ENCODE data around the gene KCNN1. TPM values are rescaled to one million over a fixed set of nuclear protein-coding genes. Genes with fewer than 3 reads are reported as not detected.
"Not testable (repeated sequence)": the region's sequence is repeated elsewhere in the genome, so short reads cannot be mapped to it uniquely, and the experiment has no call there.

The KCNN1 gene
- total and polyA plus RNA-seq, 3 experiments from 2014 or later: 0.13 to 0.15 TPM; not detected in 1

GRCh38 chr19:18001777-18002345 is 35.0 kb downstream of the KCNN1 start:
- H3K4me1 Mint-ChIP-seq: peaks cover 18 to 44% (median 23%) of the 10 kb centered on the region in 3 donors
- Histone ChIP-seq H3K4me1 (ENCODE audit: insufficient read depth, low read length) (peaks cover 25% of the 10 kb centered on the region), H3K36me3 (ENCODE audit: insufficient read depth, low read length) (no peaks in the 10 kb centered on the region), H3K27ac (ENCODE audit: low read depth, low read length) (peak overlapping the region; percentile 88), H3K4me3 (ENCODE audit: low read length) (peak overlapping the region; percentile 90), H3K9me3 (ENCODE audit: low read length) (no peaks in the 10 kb centered on the region), H3K27me3 (ENCODE audit: insufficient read depth, low read length, poor library complexity, severe bottlenecking) (no peaks in the 10 kb centered on the region)
- POLR2A ChIA-PET: interaction anchor here (0.6 to 2.1 kb wide), 9 partner anchors 9 to 303 kb away, joined by 3 to 13 read pairs (median 5); partner anchors contain the start of genes CCDC124 and RPL18A
- H3K4me3 Mint-ChIP-seq: peak overlapping the region; percentile 81 to 95 (median 90)
- CTCF ChIA-PET: interaction anchor here (1.3 to 8.7 kb wide), 7 partner anchors 17 to 150 kb away, joined by 4 to 201 read pairs (median 5); partner anchors contain the start of gene CCDC124
- no peaks in the 10 kb centered on the region for H3K27me3 Mint-ChIP-seq
- peak overlapping the region; percentile 86 to 97 (median 96) for H3K27ac Mint-ChIP-seq
- DNase-seq: no peak
- peaks cover 2 to 23% (median 2%) of the 10 kb centered on the region in 3 donors for H3K36me3 Mint-ChIP-seq
- H3K9me3 Mint-ChIP-seq: no peaks in the 10 kb centered on the region

- H3K9me3 Mint-ChIP-seq: no peaks in the 10 kb centered on the region
- H3K27ac Mint-ChIP-seq: peak overlapping the region; percentile 59 to 97 (median 96)
- peak overlapping the region; percentile 88 for H3K27ac ChIP-seq (ENCODE audit: low read depth, low read length)
- no peaks in the 10 kb centered on the region for H3K36me3 ChIP-seq (ENCODE audit: insufficient read depth, low read length)
- no peaks in the 10 kb centered on the region for H3K27me3 ChIP-seq (ENCODE audit: insufficient read depth, low read length, poor library complexity, severe bottlenecking)
- peak overlapping the region; percentile 90 for H3K4me3 ChIP-seq (ENCODE audit: low read length)
- peaks cover 30% of the 10 kb centered on the region for H3K4me1 ChIP-seq (ENCODE audit: insufficient read depth, low read length)
- ChIA-PET CTCF (interaction anchor here (1.3 to 3.2 kb wide), 7 partner anchors 43 to 250 kb away, joined by 4 to 19 read pairs (median 6); no protein-coding TSS in a partner anchor), POLR2A (interaction anchor here (0.8 to 0.9 kb wide), 2 partner anchors 56 to 302 kb away, joined by 3 read pairs; no protein-coding TSS in a partner anchor)
- H3K9me3 ChIP-seq (ENCODE audit: low read length): no peaks in the 10 kb centered on the region
- peak in 1 of 5 donors; percentile 52 for DNase-seq
- H3K4me1 Mint-ChIP-seq: peaks cover 23 to 46% (median 26%) of the 10 kb centered on the region in 3 donors
- peak overlapping the region; percentile 81 to 95 (median 90) for H3K4me3 Mint-ChIP-seq
- H3K36me3 Mint-ChIP-seq: peaks cover 2 to 28% (median 4%) of the 10 kb centered on the region in 3 donors
- H3K27me3 Mint-ChIP-seq: peaks cover 0 to 2% of the 10 kb centered on the region in 2 donors
These were observed 35.5 kb downstream of the KCNN1 start for GRCh38 chr19:18002347-18002850.

GRCh38 chr19:18005750-18006149 is 38.8 kb downstream of the KCNN1 start:
- peaks cover 21% of the 10 kb centered on the region for H3K36me3 ChIP-seq (ENCODE audit: insufficient read depth, low read length)
- DNase-seq; H3K9me3 ChIP-seq (ENCODE audit: low read length); H3K27ac ChIP-seq (ENCODE audit: low read depth, low read length); H3K27me3 ChIP-seq (ENCODE audit: insufficient read depth, low read length, poor library complexity, severe bottlenecking); H3K27me3 Mint-ChIP-seq; H3K9me3 Mint-ChIP-seq; POLR2A ChIA-PET; H3K4me3 ChIP-seq (ENCODE audit: low read length); H3K27ac Mint-ChIP-seq; H3K4me3 Mint-ChIP-seq: not testable (repeated sequence)
- Mint-ChIP-seq H3K4me1 (peaks cover 20 to 42% (median 32%) of the 10 kb centered on the region in 3 donors), H3K36me3 (peaks cover 4 to 51% (median 7%) of the 10 kb centered on the region in 3 donors)
- peaks cover 48% of the 10 kb centered on the region for H3K4me1 ChIP-seq (ENCODE audit: insufficient read depth, low read length)
- CTCF ChIA-PET: interaction anchor here (2.7 kb wide), 1 partner anchor 39 kb away, joined by 17 read pairs; no protein-coding TSS in a partner anchor

GRCh38 chr19:18007044-18007916 is 40.4 kb downstream of the KCNN1 start:
- Histone ChIP-seq H3K4me3 (ENCODE audit: low read length) (peak overlapping the region; percentile 70), H3K4me1 (ENCODE audit: insufficient read depth, low read length) (peaks cover 43% of the 10 kb centered on the region), H3K27ac (ENCODE audit: low read depth, low read length) (peak overlapping the region; percentile 38), H3K9me3 (ENCODE audit: low read length) (no peaks in the 10 kb centered on the region), H3K36me3 (ENCODE audit: insufficient read depth, low read length) (peaks cover 29% of the 10 kb centered on the region), H3K27me3 (ENCODE audit: insufficient read depth, low read length, poor library complexity, severe bottlenecking) (no peaks in the 10 kb centered on the region)
- H3K9me3 Mint-ChIP-seq: no peaks in the 10 kb centered on the region
- peaks cover 17 to 39% (median 35%) of the 10 kb centered on the region in 3 donors for H3K4me1 Mint-ChIP-seq
- H3K4me3 Mint-ChIP-seq: peak overlapping the region; percentile 84 to 94 (median 88)
- H3K27me3 Mint-ChIP-seq: peaks cover 0 to 2% of the 10 kb centered on the region in 2 donors
- peak overlapping the region; percentile 90 to 99 (median 97) for H3K27ac Mint-ChIP-seq
- peak; percentile 73 to 87 (median 74) for DNase-seq
- ChIA-PET CTCF (interaction anchor here (0.7 to 9.8 kb wide), 20 partner anchors 9 to 161 kb away, joined by 3 to 168 read pairs (median 5); partner anchors contain the start of genes CCDC124, MAST3 and PIK3R2), POLR2A (interaction anchor here (0.5 to 3.1 kb wide), 10 partner anchors 9 to 145 kb away, joined by 3 to 18 read pairs (median 4); partner anchors contain the start of genes IL12RB1, MAST3 and PIK3R2)
- H3K36me3 Mint-ChIP-seq: peaks cover 4 to 59% (median 9%) of the 10 kb centered on the region in 3 donors

- ChIA-PET POLR2A (interaction anchor here (0.8 to 3.1 kb wide), 10 partner anchors 9 to 144 kb away, joined by 3 to 18 read pairs (median 3); partner anchors contain the start of genes IL12RB1, MAST3 and PIK3R2), CTCF (interaction anchor here (0.6 to 9.8 kb wide), 18 partner anchors 8 to 196 kb away, joined by 3 to 168 read pairs (median 6); partner anchors contain the start of genes JAK3, MAST3, PIK3R2 and RAB3A)
- H3K4me1 Mint-ChIP-seq: peaks cover 16 to 37% (median 35%) of the 10 kb centered on the region in 3 donors
- peak within 1 kb of the TSS; percentile 90 to 99 (median 97) for H3K27ac Mint-ChIP-seq
- Histone ChIP-seq H3K4me1 (ENCODE audit: insufficient read depth, low read length) (peaks cover 41% of the 10 kb centered on the region), H3K9me3 (ENCODE audit: low read length) (no peaks in the 10 kb centered on the region), H3K36me3 (ENCODE audit: insufficient read depth, low read length) (peaks cover 36% of the 10 kb centered on the region), H3K27me3 (ENCODE audit: insufficient read depth, low read length, poor library complexity, severe bottlenecking) (no peaks in the 10 kb centered on the region), H3K27ac (ENCODE audit: low read depth, low read length) (peak within 1 kb of the TSS; percentile 38), H3K4me3 (ENCODE audit: low read length) (peak within 1 kb of the TSS; percentile 70)
- no peaks in the 10 kb centered on the region for H3K9me3 Mint-ChIP-seq
- peak; percentile 85 to 93 (median 87) for DNase-seq
- peak within 1 kb of the TSS; percentile 84 to 94 (median 88) for H3K4me3 Mint-ChIP-seq
- peaks cover 0 to 2% of the 10 kb centered on the region in 2 donors for H3K27me3 Mint-ChIP-seq
- H3K36me3 Mint-ChIP-seq: peaks cover 4 to 59% (median 10%) of the 10 kb centered on the region in 3 donors
These were observed 41.2 kb downstream of the KCNN1 start, which contains the start of gene ARRDC2 for GRCh38 chr19:18007917-18008673. ARRDC2 (plus strand) TSS chr19:18008170; CDS start chr19:18008311, 141 bp downstream.

- Histone ChIP-seq H3K36me3 (ENCODE audit: insufficient read depth, low read length) (peaks cover 43% of the 10 kb centered on the region), H3K4me3 (ENCODE audit: low read length) (peak overlapping the region; percentile 68), H3K27me3 (ENCODE audit: insufficient read depth, low read length, poor library complexity, severe bottlenecking) (no peaks in the 10 kb centered on the region), H3K27ac (ENCODE audit: low read depth, low read length) (no peak overlapping the region), H3K9me3 (ENCODE audit: low read length) (no peaks in the 10 kb centered on the region), H3K4me1 (ENCODE audit: insufficient read depth, low read length) (peaks cover 49% of the 10 kb centered on the region)
- ChIA-PET CTCF (interaction anchor here (0.8 to 9.8 kb wide), 7 partner anchors 9 to 161 kb away, joined by 3 to 168 read pairs (median 3); partner anchors contain the start of genes JAK3 and MAST3), POLR2A (interaction anchor here (0.8 to 3.1 kb wide), 7 partner anchors 8 to 143 kb away, joined by 3 to 18 read pairs (median 5); no protein-coding TSS in a partner anchor)
- Mint-ChIP-seq H3K4me1 (peaks cover 22 to 42% (median 41%) of the 10 kb centered on the region in 3 donors), H3K36me3 (peaks cover 4 to 62% (median 12%) of the 10 kb centered on the region in 3 donors), H3K27ac (peak overlapping the region; percentile 78 to 97 (median 88)), H3K9me3 (no peaks in the 10 kb centered on the region), H3K4me3 (peak overlapping the region; percentile 60 to 94 (median 78)), H3K27me3 (peaks cover 0 to 2% of the 10 kb centered on the region in 2 donors)
- no peak for DNase-seq
These were observed 41.9 kb downstream of the KCNN1 start for GRCh38 chr19:18008814-18009213.

All from CD8-positive, alpha-beta memory T cell (primary cell).